AG09309 (cell line): ENCODE data around the gene SMCO2.

Experiments used
- DNase-seq: peaks from one replicate; pipeline ENCODE4 v3.0.0-alpha.2; 2010; ENCODE audit warnings: low read depth
- H3K4me3 ChIP-seq: 2 replicates; pipeline ENCODE4 v1.5.1; 2011; ENCODE audit warnings: mild to moderate bottlenecking, low read depth, low read length, moderate library complexity; ENCODE audit not compliant: control insufficient read depth
- TF ChIP-seq, protein P1 (sequence below): IDR thresholded peaks from 2 replicates; pipeline ENCODE4 v1.5.1; 2011; ENCODE audit warnings: mild to moderate bottlenecking, low read depth, low read length, inconsistent platforms; ENCODE audit not compliant: insufficient read depth, control insufficient read depth; ENCODE audit errors: missing control alignments

Gene SMCO2

GRCh38 chr12:27551172-27551840, 104.8 kb downstream of the SMCO2 start:
- H3K4me3 ChIP-seq: no peak overlapping the region
- TF ChIP-seq, protein P1, sequence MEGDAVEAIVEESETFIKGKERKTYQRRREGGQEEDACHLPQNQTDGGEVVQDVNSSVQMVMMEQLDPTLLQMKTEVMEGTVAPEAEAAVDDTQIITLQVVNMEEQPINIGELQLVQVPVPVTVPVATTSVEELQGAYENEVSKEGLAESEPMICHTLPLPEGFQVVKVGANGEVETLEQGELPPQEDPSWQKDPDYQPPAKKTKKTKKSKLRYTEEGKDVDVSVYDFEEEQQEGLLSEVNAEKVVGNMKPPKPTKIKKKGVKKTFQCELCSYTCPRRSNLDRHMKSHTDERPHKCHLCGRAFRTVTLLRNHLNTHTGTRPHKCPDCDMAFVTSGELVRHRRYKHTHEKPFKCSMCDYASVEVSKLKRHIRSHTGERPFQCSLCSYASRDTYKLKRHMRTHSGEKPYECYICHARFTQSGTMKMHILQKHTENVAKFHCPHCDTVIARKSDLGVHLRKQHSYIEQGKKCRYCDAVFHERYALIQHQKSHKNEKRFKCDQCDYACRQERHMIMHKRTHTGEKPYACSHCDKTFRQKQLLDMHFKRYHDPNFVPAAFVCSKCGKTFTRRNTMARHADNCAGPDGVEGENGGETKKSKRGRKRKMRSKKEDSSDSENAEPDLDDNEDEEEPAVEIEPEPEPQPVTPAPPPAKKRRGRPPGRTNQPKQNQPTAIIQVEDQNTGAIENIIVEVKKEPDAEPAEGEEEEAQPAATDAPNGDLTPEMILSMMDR: no peak
- DNase-seq: no peak
